NB4 (cell line): ENCODE results near the gene RCAN3.
A peak's percentile ranks its signal among the peaks of the same experiment; 100 is the strongest.

Experiments
- DNase-seq: peaks from one replicate; pipeline ENCODE4 v3.0.0; 2010; ENCODE audit warnings: low read depth
- H3K4me3 ChIP-seq: one replicate; pipeline ENCODE4 v1.5.1; 2011; ENCODE audit warnings: mild to moderate bottlenecking, low read depth, low read length, moderate library complexity
- CTCF ChIP-seq: IDR thresholded peaks from one replicate; pipeline ENCODE4 v1.5.1; 2012; ENCODE audit warnings: low read depth, low read length
- MAX ChIP-seq: IDR thresholded peaks from 2 replicates; pipeline ENCODE4 v1.6.1; 2011; ENCODE audit warnings: low read depth, low read length
- MYC ChIP-seq: IDR thresholded peaks from 2 replicates; pipeline ENCODE4 v1.6.1; 2011; ENCODE audit warnings: low read depth, low read length
- POLR2A ChIP-seq: IDR thresholded peaks from 2 replicates; pipeline ENCODE4 v1.6.1; 2011; ENCODE audit warnings: mild to moderate bottlenecking; ENCODE audit not compliant: insufficient read length; ENCODE audit errors: extremely low read depth

Gene RCAN3

GRCh38 chr1:24501371-24502064 is 1.1 kb upstream of the RCAN3 start:
- H3K4me3 ChIP-seq, result peak overlapping the region; percentile 75
- no peak for TF ChIP-seq MYC
- TF ChIP-seq MAX, result peak; percentile 38; the same call in 1 of the 2 replicates
- peak; percentile 35 for TF ChIP-seq POLR2A
- TF ChIP-seq CTCF, result no peak
- DNase-seq, result peak; percentile 83

- no peak for TF ChIP-seq MYC
- peak; percentile 2 for TF ChIP-seq MAX
- TF ChIP-seq CTCF, result no peak
- peak; percentile 54 for TF ChIP-seq POLR2A
- DNase-seq, result peak; percentile 65
- H3K4me3 ChIP-seq, result peak overlapping the region; percentile 75
Measured at GRCh38 chr1:24502065-24502708, 449 bp upstream of the RCAN3 start.

- DNase-seq, result peak; percentile 13
- H3K4me3 ChIP-seq, result peak overlapping the region; percentile 44
- TF ChIP-seq CTCF, result no peak
- TF ChIP-seq MYC, result no peak
- TF ChIP-seq POLR2A, result no peak
- TF ChIP-seq MAX, result no peak
Measured at GRCh38 chr1:24503059-24503751, 569 bp downstream of the RCAN3 start.

GRCh38 chr1:24503870-24504523 is 1.4 kb downstream of the RCAN3 start:
- TF ChIP-seq CTCF (no peak), POLR2A (no peak), MAX (no peak), MYC (no peak)
- no peak for DNase-seq
- no peak overlapping the region for H3K4me3 ChIP-seq

- DNase-seq, result no peak
- H3K4me3 ChIP-seq, result no peak overlapping the region
- TF ChIP-seq MYC (no peak), CTCF (no peak), POLR2A (no peak), MAX (no peak)
Measured at GRCh38 chr1:24504560-24504959, 1.9 kb downstream of the RCAN3 start.
